ENCODE data around the gene RWDD4.

- TF ChIP-seq POLR2AphosphoS5 (IDR thresholded peaks at IDR 0.05) (no peak), CTCF (IDR thresholded peaks at IDR 0.05) (no peak)
Observed at GRCh38 chr4:183635741-183636140, 23.2 kb downstream of the RWDD4 start.
